Kidney (tissue), 14 donors: Measurements from ENCODE around the gene ENTPD2. TPM values are rescaled to one million over a fixed set of nuclear protein-coding genes. Genes with fewer than 3 reads are reported as not detected.
"Not testable (repeated sequence)": the region's sequence is repeated elsewhere in the genome, so short reads cannot be mapped to it uniquely, and the experiment has no call there.

Experiments
- DNase-seq, 5 donors: peaks; one replicate each; pipeline ENCODE4 v3.0.0-alpha.2; 2013 to 2020
- FAIRE-seq: peaks from 2 replicates; lab custom pipeline; 2012; peaks lifted over from hg19 to GRCh38; lab: Jason Lieb, UNC
- H3K27ac ChIP-seq, 2 donors: one replicate each; pipeline ENCODE4 v1.7.0; 2013; ENCODE audit warnings: low read depth in 2 of 2, low read length in 2 of 2, inconsistent platforms in 1 of 2
- H3K27me3 ChIP-seq: one replicate; pipeline ENCODE4 v1.7.1; 2013; ENCODE audit warnings: low read length, inconsistent platforms; ENCODE audit not compliant: control insufficient read depth, insufficient read depth
- H3K36me3 ChIP-seq, 3 donors: one replicate each; pipeline versions ENCODE4 v1.7.0 to v1.7.1; 2013; ENCODE audit warnings: low read length in 3 of 3, control low read depth in 1 of 3, inconsistent platforms in 1 of 3; ENCODE audit not compliant: insufficient read depth in 3 of 3, control insufficient read depth in 2 of 3
- H3K4me1 ChIP-seq, 3 donors: one replicate each; pipeline versions ENCODE4 v1.7.0 to v1.7.1; 2013; ENCODE audit warnings: low read length in 3 of 3, inconsistent platforms in 1 of 3, low read depth in 1 of 3; ENCODE audit not compliant: control insufficient read depth in 2 of 3, insufficient read depth in 2 of 3
- H3K4me3 ChIP-seq, 3 donors: one replicate each; pipeline versions ENCODE4 v1.7.0 to v1.8.1; 2013; ENCODE audit warnings: low read length in 3 of 3, control low read depth in 1 of 3, inconsistent platforms in 1 of 3
- H3K9ac ChIP-seq, 3 donors: one replicate each; pipeline versions ENCODE4 v1.7.0 to v1.7.1; 2013; ENCODE audit warnings: low read length in 3 of 3, control low read depth in 1 of 3, inconsistent platforms in 1 of 3
- H3K9me3 ChIP-seq, 3 donors: one replicate each; pipeline versions ENCODE4 v1.7.0 to v1.7.1; 2013; ENCODE audit warnings: low read length in 3 of 3, control low read depth in 1 of 3, inconsistent platforms in 1 of 3; ENCODE audit not compliant: control insufficient read depth in 2 of 3, insufficient read depth in 1 of 3
- CTCF ChIP-seq: IDR thresholded peaks from 3 replicates; pipeline ENCODE4 v1.5.1; 2012; ENCODE audit warnings: mild to moderate bottlenecking, moderate library complexity, borderline replicate concordance; ENCODE audit not compliant: insufficient read depth; ENCODE audit errors: extremely low read depth
- intact Hi-C: fragments of 100-400 bp; cut with DNase I; formaldehyde crosslinking; loops from one replicate; pipeline ENCODE4 v1.11.1; 2022
- polyA plus RNA-seq: library from polyadenylated mRNA; stranded (reverse); fragments of 350-450 nt; fragmentation: Illumina TruSeq; extraction: RNeasy Lipid Tissue Mini Kit (QIAGEN cat#74804); gene quantifications from one replicate; pipeline ENCODE4 v1.2.3, GENCODE V29; 2014; ENCODE audit warnings: low read depth, low replicate concordance; ENCODE audit not compliant: insufficient read depth
- total RNA-seq: library from RNA; stranded (reverse); fragmentation: NEBNext Ultra II Directional; extraction: Animal tissue kit (Norgen Biotek cat#: 25700); gene quantifications from one replicate; pipeline ENCODE4 v1.2.1, GENCODE V29; 2021
- donor health status: control.
- donor health status: control.
- donor health status: control.
- donor health status: control.
- donor health status: control.
- donor health status: DM: yes; HTN: yes; CAD: no.
- donor health status: Normal renal cell carcinoma (clear cell type).

The ENTPD2 gene
- total and polyA plus RNA-seq, 2 donors from 2014 or later, result 5.5 to 9.3 TPM

- H3K27me3 ChIP-seq, intact Hi-C loops, FAIRE-seq, H3K9ac ChIP-seq, H3K9me3 ChIP-seq, H3K36me3 ChIP-seq, H3K27ac ChIP-seq, H3K4me3 ChIP-seq, H3K4me1 ChIP-seq, DNase-seq: not testable (repeated sequence)
- peak; percentile 3 for TF ChIP-seq CTCF
Observed at GRCh38 chr9:137004285-137004684, 49.6 kb downstream of the ENTPD2 start.

GRCh38 chr9:137002646-137003041 lies 51.2 kb downstream of the ENTPD2 start:
- DNase-seq, result no peak
- Histone ChIP-seq H3K9ac (no peak overlapping the region), H3K4me1 (peaks cover 0 to 3% (median 0%) of the 10 kb centered on the region in 3 donors), H3K4me3 (no peak overlapping the region), H3K36me3 (no peaks in the 10 kb centered on the region), H3K27ac (no peak overlapping the region), H3K27me3 (no peaks in the 10 kb centered on the region), H3K9me3 (no peaks in the 10 kb centered on the region)
- intact Hi-C loops, result no loop called here
- TF ChIP-seq CTCF, result no peak
- FAIRE-seq, result no peak

- H3K9me3 ChIP-seq, result no peaks in the 10 kb centered on the region
- no peak overlapping the region for H3K4me3 ChIP-seq
- intact Hi-C loops, result no loop called here
- H3K27ac ChIP-seq, result no peak overlapping the region
- H3K36me3 ChIP-seq, result no peaks in the 10 kb centered on the region
- H3K9ac ChIP-seq, result no peak overlapping the region
- peaks cover 0 to 6% (median 0%) of the 10 kb centered on the region in 3 donors for H3K4me1 ChIP-seq
- no peak for DNase-seq
- no peak for FAIRE-seq
- no peaks in the 10 kb centered on the region for H3K27me3 ChIP-seq
- no peak for TF ChIP-seq CTCF
Observed at GRCh38 chr9:137001857-137002645, 51.8 kb downstream of the ENTPD2 start.
